Measurements from ENCODE around the gene UBE2F. TPM values are rescaled to one million over a fixed set of nuclear protein-coding genes. Genes with fewer than 3 reads are reported as not detected.

The UBE2F gene
- total RNA-seq, 2 experiments from 2014 or later = 19.9 to 27.1 TPM

GRCh38 chr2:237998530-237998929 is 31.7 kb downstream of the UBE2F start:
- H3K79me2 ChIP-seq (ENCODE audit: insufficient read depth, low read depth, low read length) = no peaks in the 10 kb centered on the region
- H3K4me3 ChIP-seq (ENCODE audit: low read depth, low read length, poor library complexity, severe bottlenecking) = no peak overlapping the region
- POLR2A ChIA-PET = interaction anchor here (0.6 to 0.9 kb wide), 2 partner anchors 29 kb away, joined by 3 to 5 read pairs; no protein-coding TSS in a partner anchor
- no peaks in the 10 kb centered on the region for H3K36me3 ChIP-seq (ENCODE audit: insufficient read depth, low read length)
- H3K27ac ChIP-seq (ENCODE audit: low read depth, low read length, poor library complexity, severe bottlenecking) = no peak overlapping the region
- H3K9me3 ChIP-seq (ENCODE audit: low read length) = no peaks in the 10 kb centered on the region
- no peaks in the 10 kb centered on the region for H3K9me2 ChIP-seq (ENCODE audit: insufficient read depth, low read length)
- no peak for TF ChIP-seq EZH2phosphoT487 (IDR thresholded peaks at IDR 0.05; ENCODE audit: borderline replicate concordance, low read depth, low read length)
- TF ChIP-seq CTCF (conservative IDR thresholded peaks at IDR 0.05; ENCODE audit: low read length) = no peak
- intact Hi-C loops (cut with micrococcal nuclease; ENCODE audit: unreplicated experiment) = no loop called here
- no peaks in the 10 kb centered on the region for H4K20me1 ChIP-seq (ENCODE audit: insufficient read depth, low read length)
- CTCF ChIA-PET (ENCODE audit: unreplicated experiment) = no interaction called here
- DNase-seq (ENCODE audit: low spot score) = no peak
- no peak overlapping the region for H3K4me2 ChIP-seq (ENCODE audit: low read length)
- BruUV-seq (replicated peaks) = no TSS peak
- H3K4me1 ChIP-seq (ENCODE audit: insufficient read depth, low read length, poor library complexity, severe bottlenecking) = no peaks in the 10 kb centered on the region
- H2AFZ ChIP-seq (ENCODE audit: low read length) = no peak overlapping the region

GRCh38 chr2:238003234-238004031 is 36.6 kb downstream of the UBE2F start:
- Histone ChIP-seq H3K27ac (ENCODE audit: low read depth, low read length, poor library complexity, severe bottlenecking) (no peak overlapping the region), H3K4me1 (ENCODE audit: insufficient read depth, low read length, poor library complexity, severe bottlenecking) (no peaks in the 10 kb centered on the region), H3K9me3 (ENCODE audit: low read length) (no peaks in the 10 kb centered on the region), H3K4me3 (ENCODE audit: low read depth, low read length, poor library complexity, severe bottlenecking) (no peak overlapping the region), H3K9me2 (ENCODE audit: insufficient read depth, low read length) (no peaks in the 10 kb centered on the region), H4K20me1 (ENCODE audit: insufficient read depth, low read length) (no peaks in the 10 kb centered on the region), H3K4me2 (ENCODE audit: low read length) (no peak overlapping the region), H2AFZ (ENCODE audit: low read length) (no peak overlapping the region), H3K36me3 (ENCODE audit: insufficient read depth, low read length) (no peaks in the 10 kb centered on the region), H3K79me2 (ENCODE audit: insufficient read depth, low read depth, low read length) (no peaks in the 10 kb centered on the region)
- ChIA-PET POLR2A (interaction anchor here (0.7 kb wide), 1 partner anchor 17 kb away, joined by 3 read pairs; no protein-coding TSS in a partner anchor), CTCF (ENCODE audit: unreplicated experiment) (no interaction called here)
- no peak for DNase-seq (ENCODE audit: low spot score)
- TF ChIP-seq EZH2phosphoT487 (IDR thresholded peaks at IDR 0.05; ENCODE audit: borderline replicate concordance, low read depth, low read length) (no peak), CTCF (conservative IDR thresholded peaks at IDR 0.05; ENCODE audit: low read length) (no peak)
- intact Hi-C loops (cut with micrococcal nuclease; ENCODE audit: unreplicated experiment) = no loop called here
- no TSS peak for BruUV-seq (replicated peaks)
